K562 (cell line): ENCODE results near the gene PLK5. TPM values are rescaled to one million over a fixed set of nuclear protein-coding genes. Genes with fewer than 3 reads are reported as not detected.

ENCODE experiments used
- ARID1B ChIP-seq: fragments of 450-650 bp; IDR thresholded peaks from 2 replicates; pipeline ENCODE4 v1.6.1; 2016; ENCODE audit warnings: antibody characterized with exemption, mild to moderate bottlenecking, inconsistent platforms
- C11orf30 ChIP-seq: fragments of 450-650 bp; IDR thresholded peaks from 2 replicates; pipeline ENCODE4 v1.6.1; 2016; ENCODE audit warnings: low read depth, mild to moderate bottlenecking
- EZH2 ChIP-seq: IDR thresholded peaks from 2 replicates; pipeline ENCODE4 v1.6.1; 2012; ENCODE audit warnings: low read depth, mild to moderate bottlenecking, inconsistent platforms, low read length, borderline replicate concordance
- GATA2 ChIP-seq: sonication (generic); formaldehyde crosslinking; IDR thresholded peaks from 2 replicates; pipeline ENCODE4 v1.4.0; 2020; ENCODE audit warnings: mild to moderate bottlenecking, missing genetic modification reagents
- GATAD2A ChIP-seq: fragments of 450-650 bp; IDR thresholded peaks from 2 replicates; pipeline ENCODE4 v1.6.1; 2017
- HDGF ChIP-seq: fragments of 450-650 bp; IDR thresholded peaks from 2 replicates; pipeline ENCODE4 v1.6.1; 2016
- HMBOX1 ChIP-seq: sonication (generic); IDR thresholded peaks from 2 replicates; pipeline ENCODE4 v1.6.1; 2016
- JUNB ChIP-seq: fragments of 450-650 bp; formaldehyde crosslinking; conservative IDR thresholded peaks from 2 replicates; pipeline ENCODE4 v1.4.0; 2020; ENCODE audit warnings: mild to moderate bottlenecking
- KDM1A ChIP-seq, 2 experiments: fragments of 450-650 bp; IDR thresholded peaks; 2 replicates each; pipeline ENCODE4 v1.6.1; 2016; ENCODE audit warnings: mild to moderate bottlenecking in 2 of 2
- NCOA4 ChIP-seq: fragments of 450-650 bp; IDR thresholded peaks from 2 replicates; pipeline ENCODE4 v1.6.1; 2018; ENCODE audit warnings: mild to moderate bottlenecking; ENCODE audit not compliant: partially characterized antibody
- PHF20 ChIP-seq: fragments of 450-650 bp; IDR thresholded peaks from 2 replicates; pipeline ENCODE4 v1.6.1; 2018; ENCODE audit not compliant: partially characterized antibody
- PYGO2 ChIP-seq: fragments of 450-650 bp; IDR thresholded peaks from 2 replicates; pipeline ENCODE4 v1.6.1; 2016; ENCODE audit warnings: mild to moderate bottlenecking, missing genetic modification characterization, moderate library complexity, missing compliant biosample characterization
- SMAD1 ChIP-seq: fragments of 150-350 bp; IDR thresholded peaks from 2 replicates; pipeline ENCODE4 v1.6.1; 2014; ENCODE audit warnings: low read length, low read depth; ENCODE audit not compliant: partially characterized antibody
- TRIM24 ChIP-seq, 2 experiments: fragments of 450-650 bp; IDR thresholded peaks; 2 replicates each; pipeline ENCODE4 v1.6.1; 2016
- YBX1 ChIP-seq: fragments of 450-650 bp; IDR thresholded peaks from 2 replicates; pipeline ENCODE4 v1.7.1; 2016; ENCODE audit warnings: mild to moderate bottlenecking
- ZFPM2 ChIP-seq: fragments of 250-450 bp; sonication (Bioruptor Pico); IDR thresholded peaks from 2 replicates; pipeline ENCODE4 v1.5.1; 2022; ENCODE audit warnings: mild to moderate bottlenecking
- ZNF316 ChIP-seq: fragments of 450-650 bp; IDR thresholded peaks from 2 replicates; pipeline ENCODE4 v1.6.1; 2016
- polyA plus RNA-seq, 8 experiments: library from polyadenylated mRNA; depleted of rRNA in 4 of 8; stranded (reverse) in 5 of 8; unstranded in 3 of 8; fragments of >200 nt; fragmentation: Nextera tagmentation in 2 of 8; fragmentation: Illumina TruSeq in 1 of 8; extraction: Ambion mirVana in 2 of 8; extraction: Trizol in 1 of 8; gene quantifications; 2 replicates each; pipeline versions ENCODE4 v1.2.1 to v1.2.3, GENCODE V29; 2011 to 2014; ENCODE audit warnings: inconsistent platforms in 1 of 8, missing spikeins in 1 of 8
- total RNA-seq, 7 experiments: library from RNA; depleted of rRNA in 6 of 7; stranded (reverse); fragments of >200 nt in 6 of 7; fragmentation: Illumina TruSeq in 2 of 7; extraction: Trizol in 2 of 7; gene quantifications; 2 replicates each; pipeline versions ENCODE4 v1.2.1 to v1.2.3, GENCODE V29; 2011 to 2021; ENCODE audit warnings: low replicate concordance in 1 of 7
- TF ChIP-seq, protein P1 (sequence below): sonication (generic); formaldehyde crosslinking; IDR thresholded peaks from 2 replicates; pipeline ENCODE4 v1.8.0; 2022; ENCODE audit warnings: mild to moderate bottlenecking, missing genetic modification reagents
- TF ChIP-seq, protein P2 (sequence below): fragments of 450-650 bp; IDR thresholded peaks from 2 replicates; pipeline ENCODE4 v1.6.1; 2016; ENCODE audit warnings: low read depth

PLK5 gene
- total and polyA plus RNA-seq, 9 of the 15 experiments (the other 6 are each of a cell fraction or from before 2014, with no cell fraction given) = 0.04 to 0.23 (median 0.11) TPM; not detected in 5

DNA sequence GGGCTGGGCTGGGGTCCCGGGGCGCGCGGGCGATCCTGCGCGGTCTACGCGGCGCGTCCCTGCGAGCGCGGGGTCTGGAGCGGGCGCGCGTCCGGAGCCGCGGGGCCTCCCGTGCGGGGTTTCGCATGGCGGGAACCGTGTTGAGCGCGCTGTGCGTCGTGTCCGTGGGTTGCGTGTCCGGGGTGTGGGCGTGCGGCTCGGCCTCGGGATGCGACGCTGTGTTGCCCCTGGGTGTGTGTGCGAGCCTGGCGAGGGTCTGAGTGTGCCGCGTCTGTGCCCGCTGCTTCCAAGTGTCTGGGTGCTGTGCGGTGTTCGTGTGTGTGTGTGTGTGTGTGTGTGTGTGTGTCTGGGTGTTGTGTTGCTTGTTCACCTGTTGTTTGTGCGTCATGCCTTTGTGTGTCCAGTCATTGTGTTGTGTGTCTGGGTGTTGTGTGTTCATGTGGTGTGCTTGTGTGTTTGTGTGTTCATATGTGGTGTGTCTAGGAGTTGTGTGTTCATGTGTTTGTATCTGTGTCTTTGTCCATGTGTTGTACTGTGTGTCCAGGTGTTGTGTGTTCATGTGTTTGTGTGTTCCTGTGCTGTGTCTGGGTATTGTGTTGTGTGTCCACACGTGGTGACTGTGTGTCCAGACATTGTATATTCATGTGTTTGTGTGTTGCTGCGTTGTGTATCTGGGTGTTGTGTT lies 552 bp downstream of the PLK5 start (continued):
- TF ChIP-seq, protein P1, sequence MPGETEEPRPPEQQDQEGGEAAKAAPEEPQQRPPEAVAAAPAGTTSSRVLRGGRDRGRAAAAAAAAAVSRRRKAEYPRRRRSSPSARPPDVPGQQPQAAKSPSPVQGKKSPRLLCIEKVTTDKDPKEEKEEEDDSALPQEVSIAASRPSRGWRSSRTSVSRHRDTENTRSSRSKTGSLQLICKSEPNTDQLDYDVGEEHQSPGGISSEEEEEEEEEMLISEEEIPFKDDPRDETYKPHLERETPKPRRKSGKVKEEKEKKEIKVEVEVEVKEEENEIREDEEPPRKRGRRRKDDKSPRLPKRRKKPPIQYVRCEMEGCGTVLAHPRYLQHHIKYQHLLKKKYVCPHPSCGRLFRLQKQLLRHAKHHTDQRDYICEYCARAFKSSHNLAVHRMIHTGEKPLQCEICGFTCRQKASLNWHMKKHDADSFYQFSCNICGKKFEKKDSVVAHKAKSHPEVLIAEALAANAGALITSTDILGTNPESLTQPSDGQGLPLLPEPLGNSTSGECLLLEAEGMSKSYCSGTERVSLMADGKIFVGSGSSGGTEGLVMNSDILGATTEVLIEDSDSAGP (CRISPR knock-in tag) = no peak
- TF ChIP-seq HMBOX1 (no peak), GATA2 (CRISPR knock-in tag) (no peak), GATAD2A (0 out of 2 replicates have a peak, but pooled peaks have one; percentile 33), PHF20 (peak; percentile 51), PYGO2 (tag) (no peak), HDGF (peak; percentile 75; the same call in 1 of the 2 replicates), SMAD1 (no peak), ARID1B (peak; percentile 43; the same call in 1 of the 2 replicates), ZFPM2 (CRISPR knock-in tag) (no peak), NCOA4 (peak; percentile 16), TRIM24 (IDR thresholded peaks at IDR 0.05) (peak; percentile 45 to 57; a peak in 2 of 4 replicates), EZH2 (peak; percentile 87; the same call in 1 of the 2 replicates), JUNB (CRISPR knock-in tag) (no peak), ZNF316 (peak; percentile 11; the same call in 1 of the 2 replicates), KDM1A (IDR thresholded peaks at IDR 0.05) (peak in 1 of 2 experiments; percentile 55; a peak in 1 of 4 replicates), YBX1 (0 out of 2 replicates have a peak, but pooled peaks have one; percentile 10), C11orf30 (no peak)
- TF ChIP-seq, protein P2, sequence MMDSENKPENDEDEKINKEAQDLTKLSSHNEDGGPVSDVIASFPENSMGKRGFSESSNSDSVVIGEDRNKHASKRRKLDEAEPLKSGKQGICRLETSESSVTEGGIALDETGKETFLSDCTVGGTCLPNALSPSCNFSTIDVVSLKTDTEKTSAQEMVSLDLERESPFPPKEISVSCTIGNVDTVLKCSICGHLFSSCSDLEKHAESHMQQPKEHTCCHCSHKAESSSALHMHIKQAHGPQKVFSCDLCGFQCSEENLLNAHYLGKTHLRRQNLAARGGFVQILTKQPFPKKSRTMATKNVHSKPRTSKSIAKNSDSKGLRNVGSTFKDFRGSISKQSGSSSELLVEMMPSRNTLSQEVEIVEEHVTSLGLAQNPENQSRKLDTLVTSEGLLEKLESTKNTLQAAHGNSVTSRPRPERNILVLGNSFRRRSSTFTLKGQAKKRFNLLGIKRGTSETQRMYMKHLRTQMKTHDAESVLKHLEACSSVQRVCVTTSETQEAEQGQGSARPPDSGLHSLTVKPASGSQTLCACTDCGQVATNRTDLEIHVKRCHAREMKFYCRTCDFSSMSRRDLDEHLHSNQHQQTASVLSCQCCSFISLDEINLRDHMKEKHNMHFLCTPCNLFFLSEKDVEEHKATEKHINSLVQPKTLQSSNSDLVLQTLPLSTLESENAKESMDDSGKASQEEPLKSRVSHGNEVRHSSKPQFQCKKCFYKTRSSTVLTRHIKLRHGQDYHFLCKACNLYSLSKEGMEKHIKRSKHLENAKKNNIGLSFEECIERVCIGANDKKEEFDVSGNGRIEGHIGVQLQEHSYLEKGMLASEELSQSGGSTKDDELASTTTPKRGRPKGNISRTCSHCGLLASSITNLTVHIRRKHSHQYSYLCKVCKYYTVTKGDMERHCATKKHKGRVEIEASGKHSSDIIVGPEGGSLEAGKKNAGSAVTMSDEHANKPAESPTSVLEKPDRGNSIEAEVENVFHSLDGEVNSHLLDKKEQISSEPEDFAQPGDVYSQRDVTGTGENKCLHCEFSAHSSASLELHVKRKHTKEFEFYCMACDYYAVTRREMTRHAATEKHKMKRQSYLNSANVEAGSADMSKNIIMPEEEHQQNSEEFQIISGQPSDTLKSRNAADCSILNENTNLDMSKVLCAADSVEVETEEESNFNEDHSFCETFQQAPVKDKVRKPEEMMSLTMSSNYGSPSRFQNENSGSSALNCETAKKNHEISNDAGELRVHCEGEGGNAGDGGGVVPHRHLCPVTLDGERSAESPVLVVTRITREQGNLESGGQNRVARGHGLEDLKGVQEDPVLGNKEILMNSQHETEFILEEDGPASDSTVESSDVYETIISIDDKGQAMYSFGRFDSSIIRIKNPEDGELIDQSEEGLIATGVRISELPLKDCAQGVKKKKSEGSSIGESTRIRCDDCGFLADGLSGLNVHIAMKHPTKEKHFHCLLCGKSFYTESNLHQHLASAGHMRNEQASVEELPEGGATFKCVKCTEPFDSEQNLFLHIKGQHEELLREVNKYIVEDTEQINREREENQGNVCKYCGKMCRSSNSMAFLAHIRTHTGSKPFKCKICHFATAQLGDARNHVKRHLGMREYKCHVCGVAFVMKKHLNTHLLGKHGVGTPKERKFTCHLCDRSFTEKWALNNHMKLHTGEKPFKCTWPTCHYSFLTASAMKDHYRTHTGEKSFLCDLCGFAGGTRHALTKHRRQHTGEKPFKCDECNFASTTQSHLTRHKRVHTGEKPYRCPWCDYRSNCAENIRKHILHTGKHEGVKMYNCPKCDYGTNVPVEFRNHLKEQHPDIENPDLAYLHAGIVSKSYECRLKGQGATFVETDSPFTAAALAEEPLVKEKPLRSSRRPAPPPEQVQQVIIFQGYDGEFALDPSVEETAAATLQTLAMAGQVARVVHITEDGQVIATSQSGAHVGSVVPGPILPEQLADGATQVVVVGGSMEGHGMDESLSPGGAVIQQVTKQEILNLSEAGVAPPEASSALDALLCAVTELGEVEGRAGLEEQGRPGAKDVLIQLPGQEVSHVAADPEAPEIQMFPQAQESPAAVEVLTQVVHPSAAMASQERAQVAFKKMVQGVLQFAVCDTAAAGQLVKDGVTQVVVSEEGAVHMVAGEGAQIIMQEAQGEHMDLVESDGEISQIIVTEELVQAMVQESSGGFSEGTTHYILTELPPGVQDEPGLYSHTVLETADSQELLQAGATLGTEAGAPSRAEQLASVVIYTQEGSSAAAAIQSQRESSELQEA = peak; percentile 54; the same call in 1 of the 2 replicates
